CD4-positive, alpha-beta T cell treated with Interleukin-21 for 1 hour (primary cell): ENCODE measurements around the gene ARHGEF16.
A peak's percentile ranks its signal among the peaks of the same experiment; 100 is the strongest.

Source experiments
- DNase-seq: peaks from one replicate; pipeline ENCODE4 v3.0.0-alpha.2; 2020

The ARHGEF16 gene

GRCh38 chr1:3439346-3440299 is 14.8 kb upstream of the ARHGEF16 start:
- DNase-seq = no peak

- no peak for DNase-seq
These were observed 14.2 kb upstream of the ARHGEF16 start for GRCh38 chr1:3440300-3440681.

GRCh38 chr1:3440711-3441409 is 13.6 kb upstream of the ARHGEF16 start:
- DNase-seq = no peak

GRCh38 chr1:3441410-3441847 is 13.0 kb upstream of the ARHGEF16 start:
- no peak for DNase-seq

GRCh38 chr1:3441880-3442279 is 12.6 kb upstream of the ARHGEF16 start:
- DNase-seq = no peak

- no peak for DNase-seq
These were observed 12.1 kb upstream of the ARHGEF16 start for GRCh38 chr1:3442331-3442730.

- DNase-seq = no peak
These were observed 11.6 kb upstream of the ARHGEF16 start for GRCh38 chr1:3442901-3443300.

GRCh38 chr1:3443807-3444206 is 10.7 kb upstream of the ARHGEF16 start:
- no peak for DNase-seq

- no peak for DNase-seq
These were observed 10.2 kb upstream of the ARHGEF16 start for GRCh38 chr1:3444298-3444697.

GRCh38 chr1:3444736-3445135 is 9.7 kb upstream of the ARHGEF16 start:
- DNase-seq = no peak

- DNase-seq = no peak
These were observed 4.1 kb upstream of the ARHGEF16 start for GRCh38 chr1:3450202-3450863.

GRCh38 chr1:3450983-3451382 is 3.5 kb upstream of the ARHGEF16 start:
- DNase-seq = no peak

GRCh38 chr1:3451994-3452865 is 2.2 kb upstream of the ARHGEF16 start:
- DNase-seq = no peak

GRCh38 chr1:3452866-3453175 is 1.6 kb upstream of the ARHGEF16 start:
- DNase-seq = no peak

- DNase-seq = peak; percentile 75
These were observed 1.2 kb upstream of the ARHGEF16 start for GRCh38 chr1:3453203-3453761.

- DNase-seq = peak; percentile 18
These were observed 550 bp downstream of the ARHGEF16 start for GRCh38 chr1:3454811-3455618.

GRCh38 chr1:3455670-3456448 is 1.4 kb downstream of the ARHGEF16 start:
- no peak for DNase-seq

- DNase-seq = no peak
These were observed 2.0 kb downstream of the ARHGEF16 start for GRCh38 chr1:3456449-3456963.

- DNase-seq = no peak
These were observed 2.8 kb downstream of the ARHGEF16 start for GRCh38 chr1:3456964-3457909.
